22Rv1 (cell line): ENCODE data around the gene SF3B3.

Experiments used
- CTCF ChIP-seq: fragments of 450-650 bp; IDR thresholded peaks from 2 replicates; pipeline ENCODE4 v1.5.1; 2017; ENCODE audit warnings: mild to moderate bottlenecking
- ZFX ChIP-seq: fragments of 450-650 bp; IDR thresholded peaks from 2 replicates; pipeline ENCODE4 v1.6.1; 2017; ENCODE audit warnings: antibody characterized with exemption, borderline replicate concordance

- no peak for TF ChIP-seq CTCF
- TF ChIP-seq ZFX: no peak
Measured at GRCh38 chr16:70526403-70526802, 2.8 kb downstream of the SF3B3 start.
